H9 (cell line): ENCODE measurements around the gene UQCC2. TPM values are rescaled to one million over a fixed set of nuclear protein-coding genes. Genes with fewer than 3 reads are reported as not detected.
A peak's percentile ranks its signal among the peaks of the same experiment; 100 is the strongest.

Source experiments
- DNase-seq: peaks from one replicate; pipeline ENCODE4 v3.0.0-alpha.2; 2017
- H2AFZ ChIP-seq: one replicate; pipeline ENCODE4 v1.6.1; 2013; ENCODE audit warnings: mild to moderate bottlenecking, low read length, control low read depth, moderate library complexity
- H2AK5ac ChIP-seq: 2 replicates; pipeline ENCODE4 v1.6.1; 2013; ENCODE audit warnings: low read length, control low read depth, mixed read lengths; ENCODE audit not compliant: insufficient read length
- H2BK120ac ChIP-seq: one replicate; pipeline ENCODE4 v1.6.1; 2013; ENCODE audit warnings: low read depth, mild to moderate bottlenecking, low read length, control low read depth, inconsistent platforms; ENCODE audit not compliant: poor library complexity, severe bottlenecking
- H2BK12ac ChIP-seq: 2 replicates; pipeline ENCODE4 v1.6.1; 2013; ENCODE audit warnings: low read length, control low read depth, mixed read lengths, low read depth; ENCODE audit not compliant: insufficient read length
- H2BK15ac ChIP-seq: 2 replicates; pipeline ENCODE4 v1.6.1; 2013; ENCODE audit warnings: low read depth, low read length, control low read depth
- H2BK20ac ChIP-seq: one replicate; pipeline ENCODE4 v1.6.1; 2013; ENCODE audit warnings: low read depth, mild to moderate bottlenecking, low read length, control low read depth, inconsistent platforms; ENCODE audit not compliant: poor library complexity, severe bottlenecking
- H2BK5ac ChIP-seq: 2 replicates; pipeline ENCODE4 v1.6.1; 2013; ENCODE audit warnings: low read length, control low read depth, mixed read lengths; ENCODE audit not compliant: insufficient read length
- H3K14ac ChIP-seq: 2 replicates; pipeline ENCODE4 v1.6.1; 2013; ENCODE audit warnings: low read length, control low read depth; ENCODE audit not compliant: insufficient read depth
- H3K18ac ChIP-seq: 2 replicates; pipeline ENCODE4 v1.6.1; 2013; ENCODE audit warnings: low read depth, mild to moderate bottlenecking, mixed read lengths, low read length, control low read depth; ENCODE audit not compliant: insufficient read length
- H3K23ac ChIP-seq: 2 replicates; pipeline ENCODE4 v1.6.1; 2013; ENCODE audit warnings: low read length, control low read depth, mixed read lengths, low read depth; ENCODE audit not compliant: insufficient read length
- H3K23me2 ChIP-seq: 2 replicates; pipeline ENCODE4 v1.6.1; 2013; ENCODE audit warnings: low read depth, mild to moderate bottlenecking, mixed read lengths, low read length, control low read depth; ENCODE audit not compliant: insufficient read length, poor library complexity, severe bottlenecking
- H3K27ac ChIP-seq: 2 replicates; pipeline ENCODE4 v1.5.1; 2013; ENCODE audit warnings: low read length, control low read depth, mixed read lengths, low read depth; ENCODE audit not compliant: insufficient read length
- H3K27me3 ChIP-seq: 2 replicates; pipeline ENCODE4 v1.6.1; 2013; ENCODE audit warnings: low read length, control low read depth, inconsistent platforms; ENCODE audit not compliant: insufficient read depth
- H3K4ac ChIP-seq: 2 replicates; pipeline ENCODE4 v1.6.1; 2013; ENCODE audit warnings: low read depth, mild to moderate bottlenecking, control low read depth, inconsistent platforms, low read length, moderate library complexity
- H3K4me1 ChIP-seq: 2 replicates; pipeline ENCODE4 v1.6.1; 2013; ENCODE audit warnings: low read length, control low read depth, inconsistent platforms; ENCODE audit not compliant: insufficient read depth
- H3K4me2 ChIP-seq: 2 replicates; pipeline ENCODE4 v1.6.1; 2013; ENCODE audit warnings: low read length, control low read depth, mixed read lengths; ENCODE audit not compliant: insufficient read length, insufficient read depth
- H3K56ac ChIP-seq: 2 replicates; pipeline ENCODE4 v1.6.1; 2013; ENCODE audit warnings: low read depth, mild to moderate bottlenecking, mixed read lengths, low read length, control low read depth; ENCODE audit not compliant: insufficient read length
- H3K79me1 ChIP-seq: 2 replicates; pipeline ENCODE4 v1.6.1; 2013; ENCODE audit warnings: low read depth, mild to moderate bottlenecking, moderate library complexity, low read length, control low read depth, inconsistent platforms; ENCODE audit not compliant: insufficient read depth, poor library complexity, severe bottlenecking
- H3K79me2 ChIP-seq: 2 replicates; pipeline ENCODE4 v1.6.1; 2013; ENCODE audit warnings: low read length, control low read depth, inconsistent platforms; ENCODE audit not compliant: insufficient read depth
- H3K9ac ChIP-seq: 2 replicates; pipeline ENCODE4 v1.6.1; 2013; ENCODE audit warnings: low read length, control low read depth, mixed read lengths; ENCODE audit not compliant: insufficient read length; ENCODE audit errors: extremely low read depth
- H3K9me3 ChIP-seq: one replicate; pipeline ENCODE4 v1.6.1; 2013; ENCODE audit warnings: low read depth, low read length, inconsistent platforms; ENCODE audit not compliant: control insufficient read depth
- H3T11ph ChIP-seq: one replicate; pipeline ENCODE4 v1.6.1; 2013; ENCODE audit warnings: mild to moderate bottlenecking, low read length, control low read depth, inconsistent platforms
- H4K20me1 ChIP-seq: one replicate; pipeline ENCODE4 v1.6.1; 2013; ENCODE audit not compliant: control insufficient read depth, insufficient read length, insufficient read depth
- H4K5ac ChIP-seq: 2 replicates; pipeline ENCODE4 v1.6.1; 2013; ENCODE audit warnings: low read depth, mild to moderate bottlenecking, mixed read lengths, low read length, control low read depth; ENCODE audit not compliant: insufficient read length
- H4K8ac ChIP-seq: replicated peaks from 2 replicates; pipeline ENCODE4 v1.6.1; 2013; ENCODE audit warnings: low read length, control low read depth, mixed read lengths, low read depth; ENCODE audit not compliant: insufficient read length
- H4K91ac ChIP-seq: 2 replicates; pipeline ENCODE4 v1.6.1; 2013; ENCODE audit warnings: low read depth, mild to moderate bottlenecking, moderate library complexity, mixed read lengths, low read length, control low read depth; ENCODE audit not compliant: insufficient read length
- H3K27ac Mint-ChIP-seq, 3 experiments: 2 replicates in 2 of 3; 3 replicates in 1 of 3; pipeline ENCODE4 v1.8.0; 2020 to 2021; ENCODE audit warnings: mixed read lengths in 3 of 3, mild to moderate bottlenecking in 1 of 3, moderate library complexity in 1 of 3
- H3K27me3 Mint-ChIP-seq: 2 replicates; pipeline ENCODE4 v1.8.0; 2021; ENCODE audit warnings: low read depth, mild to moderate bottlenecking, moderate library complexity, mixed read lengths
- H3K36me3 Mint-ChIP-seq, 3 experiments: 2 replicates in 2 of 3; 3 replicates in 1 of 3; pipeline ENCODE4 v1.8.0; 2020 to 2021; ENCODE audit warnings: low read depth in 3 of 3, mixed read lengths in 3 of 3; ENCODE audit not compliant: insufficient read depth in 1 of 3
- H3K4me1 Mint-ChIP-seq, 2 experiments: 2 replicates each; pipeline ENCODE4 v1.8.0; 2020; ENCODE audit warnings: mixed read lengths in 2 of 2
- H3K4me3 Mint-ChIP-seq, 2 experiments: 2 replicates in 1 of 2; 3 replicates in 1 of 2; pipeline ENCODE4 v1.8.0; 2020 to 2021; ENCODE audit warnings: mild to moderate bottlenecking in 2 of 2, mixed read lengths in 2 of 2, moderate library complexity in 1 of 2
- H3K9me3 Mint-ChIP-seq, 2 experiments: 2 replicates in 1 of 2; 3 replicates in 1 of 2; pipeline ENCODE4 v1.8.0; 2020; ENCODE audit warnings: mild to moderate bottlenecking in 2 of 2, mixed read lengths in 2 of 2, moderate library complexity in 1 of 2
- CTCF ChIP-seq: fragments of 200-600 bp; sonication (generic); conservative IDR thresholded peaks from 3 replicates; pipeline ENCODE4 v1.8.0; 2021; ENCODE audit warnings: antibody characterized with exemption, mild to moderate bottlenecking
- WGBS: extraction: QIAGEN DNeasy Blood & Tissue Kit; methylation state at CpG from one replicate; pipeline ENCODE4 v1.1.7; 2013; ENCODE audit warnings: missing lambda C conversion rate, low lambda C conversion rate, mixed read lengths; ENCODE audit not compliant: insufficient read length; ENCODE audit errors: extremely low coverage; 5-methylcytosine and 5-hydroxymethylcytosine counted together
- total RNA-seq: library from RNA; stranded (reverse); gene quantifications from 2 replicates; pipeline ENCODE4 v1.2.1, GENCODE V29; 2021

The UQCC2 gene
- total RNA-seq, 1 experiment from 2014 or later, result 140 TPM

GRCh38 chr6:33731035-33731434, 19.5 kb upstream of the UQCC2 start:
- WGBS, result no CpG with 5 or more reads among the region's 7 CpGs
- peaks cover 30 to 33% of the 10 kb centered on the region in 2 experiments for H3K4me1 Mint-ChIP-seq

More at GRCh38 chr6:33731035-33731434, 19.5 kb upstream of the UQCC2 start:
- Histone ChIP-seq H4K8ac (no peak overlapping the region), H3K23ac (no peak overlapping the region), H2BK12ac (no peak overlapping the region), H3K4me1 (no peaks in the 10 kb centered on the region), H3K4ac (no peak overlapping the region), H2AFZ (no peak overlapping the region), H3K79me1 (no peaks in the 10 kb centered on the region), H3K14ac (no peak overlapping the region), H3K56ac (no peak overlapping the region), H3T11ph (no peak overlapping the region), H3K9ac (no peak overlapping the region), H3K79me2 (no peaks in the 10 kb centered on the region), H2BK120ac (no peak overlapping the region), H4K20me1 (no peaks in the 10 kb centered on the region), H3K23me2 (no peaks in the 10 kb centered on the region), H4K91ac (no peak overlapping the region), H3K9me3 (no peaks in the 10 kb centered on the region), H4K5ac (no peak overlapping the region), H3K4me2 (no peak overlapping the region), H3K27ac (no peak overlapping the region), H3K18ac (no peak overlapping the region), H2AK5ac (no peak overlapping the region), H2BK15ac (no peak overlapping the region), H2BK5ac (no peak overlapping the region), H3K27me3 (no peaks in the 10 kb centered on the region), H2BK20ac (no peak overlapping the region)
- Mint-ChIP-seq H3K9me3 (no peaks in the 10 kb centered on the region), H3K27ac (0 out of 7 replicates have a peak overlapping the region, but pooled peaks of 2 of the 3 experiments have one; percentile 21 to 60), H3K4me3 (no peak overlapping the region), H3K27me3 (peaks cover 17% of the 10 kb centered on the region), H3K36me3 (no peaks in the 10 kb centered on the region)
- no peak for TF ChIP-seq CTCF
- no peak for DNase-seq
